SK-N-SH treated with all-trans-retinoic acid at 6 μM for 48 hours (cell line): ENCODE measurements around the gene POT1.

Source experiments
- ATAC-seq: fragments of 200-7000 bp; cut with Tn5 transposase; 3 replicates; pipeline ENCODE4 v1.9.1; 2020; ENCODE audit warnings: mild to moderate bottlenecking, moderate library complexity
- ARNTL ChIP-seq: fragments of 450-650 bp; formaldehyde crosslinking; IDR thresholded peaks from 2 replicates; pipeline ENCODE4 v1.5.0; 2020; ENCODE audit warnings: low read depth, mild to moderate bottlenecking, moderate library complexity, borderline replicate concordance
- BACH2 ChIP-seq: fragments of 250-450 bp; sonication (Bioruptor Pico); IDR thresholded peaks from 2 replicates; pipeline ENCODE4 v1.9.0; 2021; ENCODE audit warnings: mild to moderate bottlenecking, borderline replicate concordance
- CSDC2 ChIP-seq: fragments of 250-450 bp; sonication (Bioruptor Pico); IDR thresholded peaks from 2 replicates; pipeline ENCODE4 v1.5.0; 2020; ENCODE audit warnings: mild to moderate bottlenecking, moderate library complexity
- CSRNP3 ChIP-seq: fragments of 250-450 bp; sonication (Bioruptor Pico); IDR thresholded peaks from 2 replicates; pipeline ENCODE4 v1.5.1; 2021; ENCODE audit warnings: mild to moderate bottlenecking, moderate library complexity
- ESRRG ChIP-seq: fragments of 250-450 bp; sonication (Bioruptor Pico); IDR thresholded peaks from 2 replicates; pipeline ENCODE4 v1.6.1; 2021; ENCODE audit warnings: mild to moderate bottlenecking
- GLIS3 ChIP-seq: fragments of 250-450 bp; sonication (Bioruptor Pico); IDR thresholded peaks from 2 replicates; pipeline ENCODE4 v1.5.0; 2020; ENCODE audit warnings: mild to moderate bottlenecking, moderate library complexity
- OSR1 ChIP-seq: fragments of 250-450 bp; sonication (Bioruptor Pico); IDR thresholded peaks from 2 replicates; pipeline ENCODE4 v1.8.0; 2022; ENCODE audit warnings: moderate library complexity, mild to moderate bottlenecking, inconsistent platforms
- PATZ1 ChIP-seq: fragments of 250-450 bp; sonication (Bioruptor Pico); IDR thresholded peaks from 2 replicates; pipeline ENCODE4 v1.8.0; 2020; ENCODE audit warnings: mild to moderate bottlenecking, moderate library complexity, borderline replicate concordance
- POU6F1 ChIP-seq: fragments of 250-450 bp; sonication (Bioruptor Pico); IDR thresholded peaks from 2 replicates; pipeline ENCODE4 v1.8.0; 2021; ENCODE audit warnings: low read depth, mild to moderate bottlenecking, moderate library complexity, borderline replicate concordance
- PPARA ChIP-seq: fragments of 250-450 bp; sonication (Bioruptor Pico); IDR thresholded peaks from 2 replicates; pipeline ENCODE4 v1.5.0; 2020; ENCODE audit warnings: mild to moderate bottlenecking, borderline replicate concordance
- RARB ChIP-seq: fragments of 250-450 bp; sonication (Bioruptor Pico); IDR thresholded peaks from 2 replicates; pipeline ENCODE4 v1.8.0; 2021; ENCODE audit warnings: mild to moderate bottlenecking, moderate library complexity
- SNAI2 ChIP-seq: fragments of 250-450 bp; sonication (Bioruptor Pico); IDR thresholded peaks from 2 replicates; pipeline ENCODE4 v1.5.0; 2020; ENCODE audit warnings: mild to moderate bottlenecking, moderate library complexity
- TCF4 ChIP-seq: fragments of 250-450 bp; sonication (Bioruptor Pico); IDR thresholded peaks from 2 replicates; pipeline ENCODE4 v1.8.0; 2021; ENCODE audit warnings: mild to moderate bottlenecking, moderate library complexity, borderline replicate concordance
- TSHZ2 ChIP-seq: fragments of 250-450 bp; sonication (Bioruptor Pico); IDR thresholded peaks from 2 replicates; pipeline ENCODE4 v1.5.0; 2020; ENCODE audit warnings: mild to moderate bottlenecking, moderate library complexity
- ZFP3 ChIP-seq: fragments of 250-450 bp; sonication (Bioruptor Pico); IDR thresholded peaks from 2 replicates; pipeline ENCODE4 v1.5.0; 2020; ENCODE audit warnings: mild to moderate bottlenecking, moderate library complexity
- ZFP30 ChIP-seq: fragments of 450-650 bp; formaldehyde crosslinking; IDR thresholded peaks from 2 replicates; pipeline ENCODE4 v1.5.0; 2022; ENCODE audit warnings: mild to moderate bottlenecking, moderate library complexity
- ZNF70 ChIP-seq: fragments of 450-650 bp; formaldehyde crosslinking; IDR thresholded peaks from 2 replicates; pipeline ENCODE4 v1.5.0; 2020; ENCODE audit warnings: mild to moderate bottlenecking, moderate library complexity
- ZNF8 ChIP-seq: fragments of 450-650 bp; formaldehyde crosslinking; IDR thresholded peaks from 2 replicates; pipeline ENCODE4 v1.5.0; 2020; ENCODE audit warnings: mild to moderate bottlenecking, moderate library complexity
- TF ChIP-seq, protein P1 (sequence below): fragments of 250-450 bp; sonication (Bioruptor Pico); IDR thresholded peaks from 2 replicates; pipeline ENCODE4 v1.5.1; 2020; ENCODE audit warnings: low read depth, mild to moderate bottlenecking, moderate library complexity

The POT1 gene

DNA sequence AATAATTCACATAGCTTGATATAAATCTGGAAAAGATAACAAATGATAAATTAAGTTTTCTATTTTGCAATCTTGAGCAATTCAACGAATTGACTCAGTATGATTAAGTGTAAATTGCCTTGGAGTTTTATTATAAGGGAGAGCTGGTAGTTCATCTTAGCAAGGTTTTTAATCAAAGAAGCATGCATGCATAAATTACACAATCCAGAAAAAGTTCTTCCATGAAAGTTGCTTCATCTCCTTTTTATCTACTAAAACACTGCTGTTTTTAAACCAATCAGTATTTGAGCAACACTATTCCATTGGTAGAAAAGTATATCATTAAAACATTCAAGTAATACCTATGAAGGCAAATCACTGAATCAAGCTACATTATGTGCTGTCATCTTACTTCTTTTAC lies 47.6 kb downstream of the POT1 start:
- no peak for ATAC-seq

GRCh38 chr7:124879771-124880170 lies 49.9 kb downstream of the POT1 start:
- no peak for ATAC-seq

More for the DNA sequence above, 47.6 kb downstream of the POT1 start:
- TF ChIP-seq ZFP30 (CRISPR knock-in tag) (no peak), OSR1 (CRISPR knock-in tag) (no peak), ARNTL (CRISPR knock-in tag) (no peak), BACH2 (CRISPR knock-in tag) (no peak), GLIS3 (CRISPR knock-in tag) (no peak), TCF4 (CRISPR knock-in tag) (no peak), ZNF70 (no peak), ZNF8 (CRISPR knock-in tag) (no peak), CSDC2 (CRISPR knock-in tag) (no peak), RARB (no peak)

GRCh38 chr7:124879103-124879502 lies 50.5 kb downstream of the POT1 start:
- ATAC-seq = no peak
- TF ChIP-seq ZNF70 (no peak), POU6F1 (CRISPR knock-in tag) (no peak), PPARA (no peak), TSHZ2 (CRISPR knock-in tag) (no peak), ZFP30 (CRISPR knock-in tag) (no peak), PATZ1 (CRISPR knock-in tag) (no peak), SNAI2 (CRISPR knock-in tag) (no peak), RARB (no peak), TCF4 (CRISPR knock-in tag) (no peak), OSR1 (CRISPR knock-in tag) (no peak), ZFP3 (CRISPR knock-in tag) (no peak), BACH2 (CRISPR knock-in tag) (no peak), ARNTL (CRISPR knock-in tag) (no peak), CSRNP3 (CRISPR knock-in tag) (no peak), ESRRG (CRISPR knock-in tag) (no peak)
- TF ChIP-seq, protein P1, sequence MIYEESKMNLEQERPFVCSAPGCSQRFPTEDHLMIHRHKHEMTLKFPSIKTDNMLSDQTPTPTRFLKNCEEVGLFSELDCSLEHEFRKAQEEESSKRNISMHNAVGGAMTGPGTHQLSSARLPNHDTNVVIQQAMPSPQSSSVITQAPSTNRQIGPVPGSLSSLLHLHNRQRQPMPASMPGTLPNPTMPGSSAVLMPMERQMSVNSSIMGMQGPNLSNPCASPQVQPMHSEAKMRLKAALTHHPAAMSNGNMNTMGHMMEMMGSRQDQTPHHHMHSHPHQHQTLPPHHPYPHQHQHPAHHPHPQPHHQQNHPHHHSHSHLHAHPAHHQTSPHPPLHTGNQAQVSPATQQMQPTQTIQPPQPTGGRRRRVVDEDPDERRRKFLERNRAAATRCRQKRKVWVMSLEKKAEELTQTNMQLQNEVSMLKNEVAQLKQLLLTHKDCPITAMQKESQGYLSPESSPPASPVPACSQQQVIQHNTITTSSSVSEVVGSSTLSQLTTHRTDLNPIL (CRISPR knock-in tag) = no peak
- TF ChIP-seq, all 23 proteins: peak for 0

More at GRCh38 chr7:124879771-124880170, 49.9 kb downstream of the POT1 start:
- no peak for TF ChIP-seq CSDC2 (CRISPR knock-in tag)

DNA sequence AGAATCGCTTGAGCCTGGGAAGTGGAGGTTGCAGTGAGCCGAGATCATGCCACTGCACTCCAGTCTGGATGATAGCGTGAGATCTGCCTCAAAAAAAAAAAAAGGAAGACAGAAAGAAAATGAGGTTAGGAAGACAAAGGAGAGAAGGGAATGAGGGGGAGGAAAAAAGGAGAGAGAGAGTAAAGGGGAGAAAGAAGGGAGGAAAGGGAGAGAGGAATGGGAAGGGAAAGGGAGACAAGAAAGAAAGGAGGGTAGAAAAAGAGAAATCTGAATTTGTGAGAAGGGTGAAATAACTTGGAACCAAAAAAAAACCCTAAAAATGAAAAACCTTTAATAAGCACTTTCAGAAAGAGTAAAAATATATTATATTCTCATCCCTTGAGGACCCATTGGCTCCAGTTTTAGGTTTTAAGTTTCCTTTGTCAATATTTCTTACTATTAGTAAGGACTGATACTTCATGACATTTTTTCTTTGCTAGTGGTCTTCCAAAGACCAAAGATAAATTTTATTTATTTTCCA lies 54.9 kb downstream of the POT1 start:
- TF ChIP-seq ZFP3 (CRISPR knock-in tag) = no peak
- TF ChIP-seq CSRNP3 (CRISPR knock-in tag) = no peak
- TF ChIP-seq ZFP30 (CRISPR knock-in tag) = no peak
- TF ChIP-seq ZNF70 = no peak
- TF ChIP-seq SNAI2 (CRISPR knock-in tag) = no peak
- ATAC-seq = no peak
